Stimulated activated naive CD8-positive, alpha-beta T cell treated with anti-CD3 and anti-CD28 coated beads, Interleukin-15, Interleukin-2, amounts not matched to agents 100 ng/mL and 50 ng/mL, for 24 hours (primary cell): ENCODE results near the gene SLC16A8.
"Not testable (repeated sequence)": the region's sequence is repeated elsewhere in the genome, so short reads cannot be mapped to it uniquely, and the experiment has no call there.

ENCODE experiments used
- H3K27ac Mint-ChIP-seq: one replicate; pipeline ENCODE4 v1.8.0; 2021; ENCODE audit warnings: mild to moderate bottlenecking, mixed read lengths
- H3K27me3 Mint-ChIP-seq: one replicate; pipeline ENCODE4 v1.8.0; 2021; ENCODE audit warnings: mixed read lengths
- H3K36me3 Mint-ChIP-seq: one replicate; pipeline ENCODE4 v1.8.0; 2021; ENCODE audit warnings: low read depth, mixed read lengths
- H3K4me1 Mint-ChIP-seq: one replicate; pipeline ENCODE4 v1.8.0; 2021; ENCODE audit warnings: low read depth, mixed read lengths
- H3K4me3 Mint-ChIP-seq: one replicate; pipeline ENCODE4 v1.8.0; 2021; ENCODE audit warnings: mild to moderate bottlenecking, mixed read lengths
- H3K9me3 Mint-ChIP-seq: one replicate; pipeline ENCODE4 v1.8.0; 2021; ENCODE audit warnings: mixed read lengths

The SLC16A8 gene

GRCh38 chr22:38082986-38083710 lies 836 bp downstream of the SLC16A8 start:
- Mint-ChIP-seq H3K27me3 (peaks cover 25% of the 10 kb centered on the region), H3K36me3 (no peaks in the 10 kb centered on the region), H3K4me3 (no peak overlapping the region), H3K9me3 (no peaks in the 10 kb centered on the region), H3K27ac (no peak overlapping the region), H3K4me1 (peaks cover 4% of the 10 kb centered on the region)

DNA sequence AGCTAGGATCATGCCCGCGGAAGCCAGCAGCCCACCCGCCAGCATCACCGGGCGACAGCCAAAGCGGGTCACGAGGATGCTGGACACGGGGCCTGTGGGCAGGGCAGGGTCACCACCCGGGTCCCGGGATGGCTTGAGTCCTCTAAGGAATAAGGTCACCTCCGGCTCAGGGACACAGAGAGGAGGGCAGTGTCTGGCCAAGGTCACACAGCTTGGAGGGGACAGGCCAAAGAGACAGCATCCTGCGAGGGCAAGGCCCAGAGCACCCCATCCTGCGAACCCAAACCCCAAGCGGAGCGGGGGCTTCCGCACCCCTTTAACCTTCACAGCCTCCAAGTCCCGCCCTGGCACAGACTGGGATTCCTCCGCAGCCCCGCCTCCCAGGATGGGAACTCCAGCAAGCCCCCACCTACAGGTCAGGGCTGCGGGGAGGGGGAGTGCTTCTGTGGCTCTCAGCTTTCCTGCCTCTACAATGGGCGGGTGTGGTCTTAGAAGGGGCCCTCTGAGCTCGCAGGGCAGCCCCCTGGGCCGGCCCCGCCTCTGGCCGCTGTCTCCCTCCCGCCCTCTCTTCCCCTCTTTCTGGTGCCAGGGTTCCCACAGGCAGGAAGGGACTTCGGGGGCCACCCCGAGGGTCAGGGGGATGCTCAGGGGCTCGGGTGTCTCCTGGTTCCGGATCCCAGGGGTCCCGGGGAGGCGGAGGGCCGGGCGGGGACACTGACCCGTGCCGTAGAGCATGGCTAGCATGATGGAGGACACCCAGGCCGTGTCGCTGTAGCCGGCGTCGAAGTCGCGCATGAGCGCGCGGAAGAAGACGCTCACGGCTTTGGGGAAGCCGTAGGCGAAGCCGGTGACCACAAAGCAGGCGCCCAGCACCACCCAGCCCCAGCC lies 1.8 kb downstream of the SLC16A8 start:
- H3K36me3 Mint-ChIP-seq = no peaks in the 10 kb centered on the region
- no peak overlapping the region for H3K27ac Mint-ChIP-seq
- H3K9me3 Mint-ChIP-seq = no peaks in the 10 kb centered on the region
- H3K4me1 Mint-ChIP-seq = peaks cover 4% of the 10 kb centered on the region
- H3K27me3 Mint-ChIP-seq = peaks cover 22% of the 10 kb centered on the region
- H3K4me3 Mint-ChIP-seq = no peak overlapping the region

DNA sequence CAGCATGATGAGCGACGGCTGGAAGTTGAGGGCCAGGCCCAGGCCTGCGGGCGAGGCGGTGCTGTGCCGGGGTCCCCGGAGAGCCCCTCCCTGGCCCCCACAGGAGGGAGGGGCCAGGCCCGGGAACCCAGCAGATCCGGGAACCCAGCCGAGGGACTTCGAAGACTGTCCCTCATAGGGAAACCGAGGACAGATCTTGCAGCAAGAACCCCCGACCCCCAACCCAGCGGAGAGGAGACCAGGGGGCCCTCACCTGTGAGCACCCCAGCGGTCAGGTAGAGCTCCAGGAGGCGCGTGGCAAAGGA lies 2.4 kb downstream of the SLC16A8 start:
- H3K27ac Mint-ChIP-seq = no peak overlapping the region
- no peak overlapping the region for H3K4me3 Mint-ChIP-seq

GRCh38 chr22:38080850-38081635 lies 2.9 kb downstream of the SLC16A8 start:
- Mint-ChIP-seq H3K27me3 (peaks cover 22% of the 10 kb centered on the region), H3K9me3 (no peaks in the 10 kb centered on the region), H3K4me1 (peaks cover 4% of the 10 kb centered on the region), H3K36me3 (no peaks in the 10 kb centered on the region), H3K4me3 (no peak overlapping the region), H3K27ac (no peak overlapping the region)

More for the DNA sequence above, 2.4 kb downstream of the SLC16A8 start:
- Mint-ChIP-seq H3K27me3 (peaks cover 22% of the 10 kb centered on the region), H3K36me3 (no peaks in the 10 kb centered on the region), H3K9me3 (no peaks in the 10 kb centered on the region), H3K4me1 (peaks cover 4% of the 10 kb centered on the region)

- no peak overlapping the region for H3K27ac Mint-ChIP-seq
- H3K36me3 Mint-ChIP-seq = no peaks in the 10 kb centered on the region
- H3K4me1 Mint-ChIP-seq = peaks cover 4% of the 10 kb centered on the region
- H3K9me3 Mint-ChIP-seq = no peaks in the 10 kb centered on the region
- no peak overlapping the region for H3K4me3 Mint-ChIP-seq
- H3K27me3 Mint-ChIP-seq = peaks cover 22% of the 10 kb centered on the region
These were observed 3.5 kb downstream of the SLC16A8 start for GRCh38 chr22:38080474-38080849.

DNA sequence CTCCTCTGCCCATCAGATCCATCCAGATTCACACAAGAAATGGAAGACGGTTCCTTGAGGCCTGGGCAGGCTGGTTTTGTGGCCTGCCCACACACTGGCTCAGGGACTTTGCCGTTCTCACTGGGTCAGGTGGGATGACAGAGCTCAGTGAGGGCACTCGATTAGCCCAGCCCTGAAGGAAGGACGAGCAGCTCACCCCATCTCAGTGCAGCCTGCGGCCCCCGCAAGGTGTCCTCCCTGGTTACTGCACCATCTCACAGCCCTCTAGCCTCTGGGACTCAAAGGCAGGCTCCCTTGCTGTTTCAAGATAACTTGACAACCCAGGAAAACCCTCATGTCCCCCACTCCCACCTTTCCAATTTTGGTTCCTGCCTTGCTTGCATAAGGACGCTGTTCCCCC lies 4.2 kb downstream of the SLC16A8 start:
- Mint-ChIP-seq H3K27me3 (peaks cover 22% of the 10 kb centered on the region), H3K27ac (no peak overlapping the region), H3K4me3 (no peak overlapping the region), H3K4me1 (peaks cover 4% of the 10 kb centered on the region), H3K9me3 (no peaks in the 10 kb centered on the region), H3K36me3 (no peaks in the 10 kb centered on the region)

DNA sequence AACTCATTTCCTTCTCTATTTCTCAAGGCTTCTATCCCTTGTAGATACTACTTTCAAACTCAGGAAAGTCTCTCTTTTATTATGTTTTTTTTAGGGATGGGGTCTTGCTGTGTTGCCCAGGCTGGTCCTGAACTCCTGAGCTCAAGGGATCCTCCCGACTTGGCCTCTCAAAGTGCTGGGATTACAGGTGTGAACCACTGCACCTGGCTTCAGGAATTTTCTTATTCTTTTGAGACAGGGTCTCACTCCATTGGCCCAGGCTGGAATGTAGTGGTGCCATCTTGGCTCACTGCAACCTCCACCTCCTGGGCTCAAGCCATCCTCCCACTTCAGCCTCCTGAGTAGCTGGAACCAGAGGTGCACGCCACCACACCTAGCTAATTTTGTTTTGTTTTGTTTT lies 4.8 kb downstream of the SLC16A8 start:
- H3K4me3 Mint-ChIP-seq, H3K4me1 Mint-ChIP-seq, H3K36me3 Mint-ChIP-seq, H3K27ac Mint-ChIP-seq, H3K9me3 Mint-ChIP-seq: not testable (repeated sequence)
- peaks cover 22% of the 10 kb centered on the region for H3K27me3 Mint-ChIP-seq

DNA sequence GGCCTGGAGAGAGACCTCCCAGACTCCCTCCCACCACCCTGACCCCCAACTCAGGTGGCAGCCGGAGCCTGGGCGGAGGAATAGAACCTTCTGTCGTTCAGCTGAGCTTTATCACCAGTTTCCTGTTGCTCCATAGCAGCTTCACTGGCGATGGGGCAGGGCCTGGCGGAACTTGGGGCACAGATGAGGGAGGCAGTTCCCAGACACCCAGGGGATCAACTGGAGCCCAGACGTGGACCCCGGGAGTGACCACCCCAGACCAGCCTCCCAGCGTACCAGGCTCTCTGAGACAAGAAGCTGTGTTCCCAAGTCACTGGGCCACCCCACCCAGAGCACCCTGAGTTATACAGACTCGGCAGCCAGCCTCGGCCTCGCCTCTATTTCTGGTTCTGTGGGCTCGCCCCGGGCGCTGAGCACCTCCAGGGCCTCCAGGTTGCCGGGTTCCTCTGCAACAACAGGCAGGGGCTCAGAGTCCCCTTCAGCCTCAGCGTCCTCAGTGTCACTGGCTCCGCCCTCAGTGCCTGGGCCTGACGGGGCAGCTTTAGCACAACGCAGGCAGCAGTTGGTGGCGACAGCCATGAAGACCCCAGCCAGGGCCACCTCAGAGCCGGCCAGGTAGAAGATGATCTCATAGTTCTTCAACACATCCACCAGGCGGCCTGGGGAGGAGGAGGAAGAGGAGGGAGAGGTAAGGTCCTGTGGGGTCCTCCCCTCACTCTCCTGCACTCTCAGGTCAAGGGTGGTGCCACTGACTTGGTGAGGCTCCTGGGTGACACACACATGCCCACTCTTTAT lies 5.7 kb downstream of the SLC16A8 start:
- H3K27ac Mint-ChIP-seq = no peak overlapping the region
- H3K27me3 Mint-ChIP-seq = peaks cover 20% of the 10 kb centered on the region
- no peaks in the 10 kb centered on the region for H3K9me3 Mint-ChIP-seq
- no peak overlapping the region for H3K4me3 Mint-ChIP-seq
- H3K4me1 Mint-ChIP-seq = peaks cover 4% of the 10 kb centered on the region
- H3K36me3 Mint-ChIP-seq = peaks cover 5% of the 10 kb centered on the region

DNA sequence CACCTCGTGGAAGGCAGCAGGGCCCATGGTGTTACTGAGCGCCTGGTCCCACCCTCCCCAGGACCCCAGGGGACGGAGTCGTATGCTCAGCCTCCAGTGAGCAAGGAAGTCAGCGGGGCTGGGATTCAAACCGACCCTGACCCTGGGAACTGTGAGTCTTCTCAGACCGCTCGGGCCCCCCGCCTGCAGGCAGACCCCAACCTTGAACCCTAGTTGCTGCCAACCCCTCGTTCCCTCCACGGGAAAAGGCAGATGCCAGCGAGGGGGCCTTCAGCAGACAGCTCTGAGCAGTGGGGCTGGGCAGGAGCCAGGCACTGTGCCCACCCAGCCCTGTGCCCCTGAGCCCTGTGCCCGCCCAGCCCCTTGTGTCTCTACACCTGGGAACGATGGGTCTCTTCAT lies 6.4 kb downstream of the SLC16A8 start:
- Mint-ChIP-seq H3K27me3 (peaks cover 16% of the 10 kb centered on the region), H3K4me3 (no peak overlapping the region), H3K36me3 (peaks cover 11% of the 10 kb centered on the region), H3K4me1 (peaks cover 4% of the 10 kb centered on the region), H3K9me3 (no peaks in the 10 kb centered on the region), H3K27ac (no peak overlapping the region)

DNA sequence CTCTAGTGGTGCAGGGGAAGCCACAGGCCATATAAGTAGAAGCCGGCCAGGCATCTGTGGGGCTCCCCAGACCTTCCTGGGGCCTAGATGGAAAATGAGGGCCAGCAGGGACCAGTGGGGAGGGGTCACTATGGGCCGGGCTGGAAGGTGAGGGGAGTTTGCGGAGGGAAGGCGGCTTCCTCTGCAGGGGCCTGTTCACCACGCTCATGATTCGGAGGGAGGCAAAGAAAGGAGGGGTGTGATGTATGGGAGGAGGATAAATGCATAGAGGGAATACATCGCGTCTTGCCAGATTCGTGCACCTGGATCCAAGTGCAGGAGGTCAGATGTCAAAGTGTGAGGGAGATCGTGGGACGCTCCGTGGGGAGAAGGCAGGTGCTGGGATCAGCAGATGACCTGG lies 6.9 kb downstream of the SLC16A8 start:
- H3K4me1 Mint-ChIP-seq = peaks cover 4% of the 10 kb centered on the region
- no peak overlapping the region for H3K27ac Mint-ChIP-seq
- H3K27me3 Mint-ChIP-seq = peaks cover 13% of the 10 kb centered on the region
- H3K36me3 Mint-ChIP-seq = peaks cover 11% of the 10 kb centered on the region
- no peaks in the 10 kb centered on the region for H3K9me3 Mint-ChIP-seq
- H3K4me3 Mint-ChIP-seq = no peak overlapping the region

GRCh38 chr22:38075961-38076360 lies 8.0 kb downstream of the SLC16A8 start:
- Mint-ChIP-seq H3K4me1 (no peaks in the 10 kb centered on the region), H3K9me3 (no peaks in the 10 kb centered on the region), H3K27me3 (peaks cover 9% of the 10 kb centered on the region), H3K4me3 (no peak overlapping the region), H3K27ac (no peak overlapping the region), H3K36me3 (peaks cover 11% of the 10 kb centered on the region)

- Mint-ChIP-seq H3K27ac (no peak overlapping the region), H3K9me3 (no peaks in the 10 kb centered on the region), H3K36me3 (peaks cover 11% of the 10 kb centered on the region), H3K4me1 (no peaks in the 10 kb centered on the region), H3K27me3 (peaks cover 9% of the 10 kb centered on the region), H3K4me3 (no peak overlapping the region)
These were observed 8.7 kb downstream of the SLC16A8 start for GRCh38 chr22:38075105-38075825.

GRCh38 chr22:38074181-38075104 lies 9.5 kb downstream of the SLC16A8 start:
- Mint-ChIP-seq H3K27ac (no peak overlapping the region), H3K36me3 (peaks cover 11% of the 10 kb centered on the region), H3K27me3 (peaks cover under 1% of the 10 kb centered on the region), H3K9me3 (no peaks in the 10 kb centered on the region), H3K4me1 (no peaks in the 10 kb centered on the region), H3K4me3 (no peak overlapping the region)
